NCI-H146 (cell line): Measurements from ENCODE around the gene PRR36.

Experiments
- DNase-seq: peaks from one replicate; lab custom pipeline; 2025; lab: John Stamatoyannopoulos, UW

The PRR36 gene

GRCh38 chr19:7912697-7913564, 38.7 kb upstream of the PRR36 start:
- DNase-seq: no peak

DNA sequence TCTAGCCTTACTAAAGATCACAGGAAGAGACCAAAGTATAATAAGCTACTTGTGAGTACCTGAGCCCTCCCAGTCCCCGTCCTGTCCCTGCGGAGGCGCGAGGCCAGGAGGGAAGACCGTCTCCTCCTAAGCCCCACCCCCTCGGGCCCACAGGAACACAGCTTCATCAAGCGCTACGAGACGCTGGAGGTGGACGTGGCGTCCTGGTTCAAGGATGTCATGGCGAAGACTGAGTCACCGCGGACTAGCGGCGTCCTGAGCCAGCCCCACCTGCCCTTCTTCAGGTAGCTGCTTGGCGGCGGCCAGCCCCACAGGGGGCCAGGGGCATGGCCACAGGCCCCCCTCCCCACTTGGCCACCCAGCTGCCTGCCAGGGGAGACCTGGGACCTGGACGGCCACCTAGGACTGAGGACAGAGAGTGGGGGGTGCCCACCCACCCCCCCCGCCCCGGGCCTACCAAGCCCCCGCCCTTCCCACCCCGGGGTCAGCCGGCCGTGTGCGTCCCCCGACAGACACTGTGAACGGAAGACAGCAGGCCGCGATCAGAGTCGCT, 38.0 kb upstream of the PRR36 start:
- DNase-seq: no peak

DNA sequence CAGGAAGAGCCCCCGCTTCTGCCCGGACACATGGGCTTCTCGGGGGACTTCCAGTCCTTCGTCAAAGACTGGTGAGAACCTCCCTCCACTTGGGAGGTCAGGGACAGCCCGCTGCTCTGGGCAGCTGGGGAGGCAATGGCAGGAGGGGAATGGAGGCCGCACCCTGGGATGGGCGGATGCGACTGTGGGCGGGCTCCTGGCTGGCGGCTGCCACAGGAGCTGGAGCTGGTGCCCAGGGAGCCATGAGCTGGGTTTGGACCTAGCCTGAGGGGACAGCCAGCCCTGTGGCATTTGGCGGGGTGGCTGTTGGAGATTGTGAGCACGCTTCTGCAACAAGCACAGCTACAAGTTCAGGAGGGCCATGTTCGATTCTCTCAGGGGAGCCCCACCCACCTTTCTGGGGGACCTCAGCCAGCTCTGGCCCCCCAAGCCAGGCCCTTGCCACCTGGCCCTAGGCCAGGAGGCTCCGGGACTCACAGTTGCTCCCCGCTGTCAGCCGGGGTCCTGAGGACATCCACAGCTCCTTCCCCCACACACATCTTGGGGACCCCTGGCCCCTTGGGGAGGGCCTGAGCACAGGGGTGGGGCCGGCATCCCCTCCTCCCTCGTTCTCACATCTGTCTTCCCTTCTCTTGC, 37.4 kb upstream of the PRR36 start:
- no peak for DNase-seq

- DNase-seq: no peak
Measured at GRCh38 chr19:7910321-7911161, 36.4 kb upstream of the PRR36 start.

DNA sequence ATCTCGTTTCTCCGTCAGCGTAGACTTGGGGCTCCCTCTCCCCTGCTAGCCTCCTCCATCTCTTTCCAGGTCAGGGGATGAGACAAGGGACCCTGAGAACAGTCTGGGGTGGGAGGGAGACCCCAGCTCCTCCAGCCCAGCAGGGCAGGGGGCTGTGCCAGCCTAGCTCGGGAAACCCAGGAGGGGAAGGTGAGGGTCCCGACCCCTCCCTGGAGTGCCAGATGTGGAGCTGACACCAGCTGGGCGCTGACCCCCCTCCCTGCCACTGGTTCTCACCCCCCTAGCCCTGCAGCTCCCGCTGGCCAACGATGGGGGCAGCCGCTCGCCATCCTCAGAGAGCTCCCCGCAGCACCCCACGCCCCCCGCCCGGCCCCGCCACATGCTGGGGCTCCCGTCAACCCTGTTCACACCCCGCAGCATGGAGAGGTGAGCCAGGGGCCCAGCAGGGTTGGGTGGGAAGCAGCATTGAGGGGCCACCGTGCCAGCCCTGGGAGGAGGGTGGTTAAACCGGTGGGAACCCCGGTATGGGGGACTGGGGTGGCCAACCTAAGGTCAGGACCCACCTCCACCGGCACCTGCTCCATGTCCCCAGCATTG, 35.4 kb upstream of the PRR36 start:
- no peak for DNase-seq

DNA sequence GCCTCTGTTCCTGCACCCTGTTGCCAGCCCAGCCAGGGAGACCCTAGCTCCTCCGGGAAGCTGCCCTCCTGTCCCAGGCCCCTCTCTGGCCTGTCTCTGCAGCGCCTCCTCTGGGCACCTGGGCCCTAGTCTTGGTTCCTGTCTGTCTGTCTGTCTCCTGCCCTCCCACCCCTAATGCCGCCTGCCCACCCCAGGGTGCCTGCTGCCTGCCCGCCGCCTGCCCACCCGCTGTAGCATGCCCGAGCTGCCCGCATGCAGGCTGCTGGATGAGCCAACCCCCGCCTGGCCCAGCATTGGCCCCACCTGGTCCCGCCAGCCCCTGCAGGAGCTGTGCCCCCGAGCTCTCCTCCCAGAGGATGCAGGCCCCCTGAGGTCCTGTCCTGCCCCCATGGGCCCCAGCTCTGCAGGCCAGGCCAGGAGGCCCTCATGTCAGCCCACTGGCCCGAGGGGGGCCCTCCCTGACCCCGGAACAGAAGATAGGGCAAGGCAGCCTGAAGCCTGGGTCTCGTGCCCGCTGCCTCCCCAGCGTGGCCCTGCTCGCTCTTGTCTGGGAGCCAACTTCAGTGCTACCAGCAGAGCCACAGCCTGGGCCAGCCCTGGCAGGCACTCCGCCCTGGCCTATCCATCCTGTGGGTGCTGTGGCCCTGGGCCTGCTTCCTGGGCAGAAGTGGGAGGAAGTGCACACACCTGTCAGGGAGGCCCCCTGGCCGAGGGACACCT, 34.7 kb upstream of the PRR36 start:
- DNase-seq: no peak

DNA sequence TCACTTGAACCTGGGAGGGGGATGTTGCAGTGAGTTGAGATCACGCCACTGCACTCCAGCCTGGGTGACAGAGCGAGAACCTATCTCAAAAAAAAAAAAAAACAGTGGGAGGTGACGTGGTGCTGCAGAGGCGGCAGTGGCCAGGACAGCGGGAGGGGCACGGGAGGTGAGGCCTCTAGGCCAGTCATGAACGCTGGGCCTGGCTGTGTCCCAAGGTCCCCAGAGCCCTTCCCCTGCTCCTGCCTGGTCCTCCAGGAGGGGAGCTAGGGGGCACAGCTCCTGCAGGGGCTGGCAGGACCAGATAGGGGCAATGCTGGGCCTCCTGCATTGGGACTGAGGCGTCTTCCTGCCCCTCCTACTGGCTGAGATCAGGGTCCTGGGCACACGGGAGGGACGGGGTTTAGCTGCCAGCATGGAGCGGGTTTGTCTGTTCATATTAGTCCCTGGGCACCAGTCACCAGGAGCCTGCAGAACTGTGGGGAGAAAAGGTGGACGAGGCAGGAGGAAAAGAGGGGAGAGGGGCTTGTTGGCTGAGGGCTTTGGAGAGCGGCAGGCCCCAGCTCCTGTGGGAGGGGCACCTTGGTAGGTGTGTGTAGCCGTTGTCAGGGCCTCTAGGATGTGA, 34.0 kb upstream of the PRR36 start:
- no peak for DNase-seq

GRCh38 chr19:7907544-7907943, 33.4 kb upstream of the PRR36 start:
- DNase-seq: no peak

GRCh38 chr19:7907122-7907521, 32.9 kb upstream of the PRR36 start:
- DNase-seq: no peak

DNA sequence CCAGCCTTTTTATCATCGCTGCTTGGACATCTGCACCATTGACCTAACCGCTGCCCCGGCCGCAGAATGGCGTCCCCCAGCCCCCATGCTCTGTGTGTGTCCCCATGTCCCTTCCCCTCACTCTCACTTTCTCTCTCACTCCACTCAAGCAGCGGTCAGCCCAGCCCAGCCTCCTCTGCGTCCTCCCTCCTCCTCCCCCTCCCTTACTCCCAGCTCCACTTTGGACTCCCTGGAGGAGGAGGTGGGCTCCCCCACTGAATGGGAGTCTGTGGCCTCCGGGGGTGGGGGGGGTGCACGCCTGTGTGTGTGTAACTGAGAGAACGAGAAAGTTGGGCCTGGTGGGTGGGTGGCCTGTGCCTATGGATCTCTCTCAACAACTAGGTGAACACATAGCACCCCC, 31.7 kb upstream of the PRR36 start:
- DNase-seq: no peak

- DNase-seq: no peak
Measured at GRCh38 chr19:7905268-7905667, 31.1 kb upstream of the PRR36 start.

- DNase-seq: no peak
Measured at GRCh38 chr19:7904074-7905020, 30.2 kb upstream of the PRR36 start.

DNA sequence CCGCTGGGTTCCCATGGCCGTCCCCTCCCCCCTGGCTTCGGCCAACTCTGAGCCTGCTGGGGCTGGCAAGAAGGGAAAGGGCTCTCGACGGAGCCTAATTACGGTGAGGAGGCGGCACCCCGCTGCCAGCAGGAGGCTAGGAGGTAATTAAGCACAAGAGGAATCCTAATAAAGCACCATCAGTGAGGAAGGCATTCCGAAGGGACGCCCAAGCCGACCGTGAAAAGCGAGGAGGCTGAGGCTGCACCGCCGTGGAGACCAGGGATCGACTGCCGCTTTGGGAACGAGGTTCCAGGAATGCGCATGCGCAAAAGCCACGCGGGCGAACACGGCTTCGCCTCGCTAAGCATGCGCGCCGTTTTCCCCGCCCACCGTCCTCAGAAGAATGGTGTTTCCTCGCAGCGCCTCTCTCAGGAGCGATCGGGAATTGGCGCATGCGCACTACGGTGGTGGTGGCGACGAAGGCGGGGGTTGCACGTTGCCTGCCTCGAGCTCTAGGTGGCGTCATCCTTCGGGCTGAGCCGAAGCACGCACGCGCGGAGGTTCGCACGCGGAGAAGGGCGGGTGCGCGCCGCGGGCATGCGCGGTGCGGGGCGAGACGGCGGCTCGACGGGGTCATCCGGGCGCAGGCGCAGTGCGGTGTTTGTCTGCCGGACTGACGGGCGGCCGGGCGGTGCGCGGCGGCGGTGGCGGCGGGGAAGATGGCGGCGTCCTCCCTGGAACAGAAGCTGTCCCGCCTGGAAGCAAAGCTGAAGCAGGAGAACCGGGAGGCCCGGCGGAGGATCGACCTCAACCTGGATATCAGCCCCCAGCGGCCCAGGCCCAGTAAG, 29.3 kb upstream of the PRR36 start, which contains the start of gene MAP2K7:
MAP2K7 (plus strand) TSS at position 634 of the 830 bp plus-strand sequence; CDS start at position 702, 68 bp downstream.
- DNase-seq: peak; percentile 98

DNA sequence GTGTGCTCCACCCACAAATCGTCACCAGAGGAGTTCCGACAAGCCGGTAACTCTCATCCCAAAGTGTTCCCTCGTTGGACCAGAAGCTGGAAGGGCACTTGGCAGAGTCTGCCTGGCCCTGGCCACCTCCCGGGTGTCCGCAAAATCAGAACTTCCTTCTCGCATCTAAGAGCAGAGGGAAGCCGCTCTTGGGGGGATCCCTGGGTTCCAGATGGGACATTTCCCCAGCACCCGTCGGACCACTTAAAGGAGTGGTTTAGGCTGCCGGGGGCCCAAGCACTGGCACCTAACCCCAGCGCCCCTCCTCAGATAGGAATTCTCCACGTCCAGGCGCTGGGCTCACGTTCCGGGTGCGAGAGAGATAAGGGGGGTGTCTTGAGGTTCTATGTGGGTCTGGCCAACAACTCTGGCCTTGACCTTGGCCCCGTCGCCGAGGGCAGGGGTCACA, 28.6 kb upstream of the PRR36 start:
- no peak for DNase-seq

- no peak for DNase-seq
Measured at GRCh38 chr19:7901337-7901736, 27.1 kb upstream of the PRR36 start.

DNA sequence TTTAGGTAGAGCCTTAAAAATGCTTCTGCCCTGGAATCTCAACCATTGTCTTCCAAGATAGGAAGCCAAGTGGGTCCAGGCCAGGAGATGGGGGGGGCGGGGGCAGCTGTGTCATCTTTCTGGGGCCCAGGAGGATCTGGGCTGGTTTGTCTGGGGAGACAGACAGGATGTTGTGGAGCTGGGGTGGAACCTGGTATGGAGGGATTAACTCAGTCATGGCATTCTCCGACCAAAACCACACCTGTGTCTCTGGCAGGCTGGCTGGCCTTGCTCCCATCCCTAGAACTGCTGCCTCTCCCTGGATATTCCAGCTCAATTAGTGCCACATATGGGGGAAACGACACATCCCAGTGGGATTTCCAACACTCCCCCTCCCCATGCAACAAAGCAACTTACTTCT, 26.7 kb upstream of the PRR36 start:
- DNase-seq: no peak

GRCh38 chr19:7900401-7900870, 26.2 kb upstream of the PRR36 start:
- no peak for DNase-seq

DNA sequence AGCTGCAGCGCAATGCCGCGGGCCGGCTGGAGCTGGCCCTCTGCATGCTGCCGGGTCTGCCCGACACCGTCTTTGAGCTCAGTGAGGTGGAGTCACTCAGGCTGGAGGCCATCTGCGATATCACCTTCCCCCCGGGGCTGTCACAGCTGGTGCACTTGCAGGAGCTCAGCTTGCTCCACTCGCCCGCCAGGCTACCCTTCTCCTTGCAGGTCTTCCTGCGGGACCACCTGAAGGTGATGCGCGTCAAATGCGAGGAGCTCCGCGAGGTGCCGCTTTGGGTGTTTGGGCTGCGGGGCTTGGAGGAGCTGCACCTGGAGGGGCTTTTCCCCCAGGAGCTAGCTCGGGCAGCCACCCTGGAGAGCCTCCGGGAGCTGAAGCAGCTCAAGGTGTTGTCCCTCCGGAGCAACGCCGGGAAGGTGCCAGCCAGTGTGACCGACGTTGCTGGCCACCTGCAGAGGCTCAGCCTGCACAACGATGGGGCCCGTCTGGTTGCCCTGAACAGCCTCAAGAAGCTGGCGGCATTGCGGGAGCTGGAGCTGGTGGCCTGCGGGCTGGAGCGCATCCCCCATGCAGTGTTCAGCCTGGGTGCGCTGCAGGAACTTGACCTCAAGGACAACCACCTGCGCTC, 25.7 kb upstream of the PRR36 start:
- peak; percentile 8 for DNase-seq
